Measurements from ENCODE around the gene EHD1. TPM values are rescaled to one million over a fixed set of nuclear protein-coding genes. Genes with fewer than 3 reads are reported as not detected.

Gene EHD1
- total RNA-seq, 2 experiments from 2014 or later, result 101 to 153 TPM

DNA sequence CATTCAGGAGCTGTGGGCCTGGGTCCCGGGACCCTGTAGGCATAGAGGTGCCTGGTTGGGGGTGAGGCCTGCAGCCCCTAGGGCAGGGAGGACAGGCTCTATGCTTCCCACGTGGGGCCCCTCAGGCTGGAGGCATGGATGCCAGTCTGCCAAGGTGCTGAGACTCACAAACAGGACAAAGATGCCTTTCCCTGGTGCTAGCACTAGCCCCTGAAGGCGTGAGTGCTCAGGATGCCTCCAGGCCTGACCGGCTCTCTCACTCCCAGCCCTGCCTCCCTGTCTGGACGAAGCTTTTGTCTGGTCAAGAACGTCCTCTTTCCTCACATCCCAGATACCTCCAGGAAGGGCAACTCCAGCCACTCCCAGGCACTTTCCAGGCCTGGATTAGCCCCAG, 36.1 kb downstream of the EHD1 start:
- no peak overlapping the region for H2AFZ ChIP-seq (ENCODE audit: low read length)
- no peaks in the 10 kb centered on the region for H3K9me3 ChIP-seq (ENCODE audit: low read length)
- CTCF ChIA-PET (ENCODE audit: unreplicated experiment), result no interaction called here
- no peak overlapping the region for H3K4me2 ChIP-seq (ENCODE audit: low read length)
- no TSS peak for BruUV-seq (replicated peaks)
- no peaks in the 10 kb centered on the region for H3K9me2 ChIP-seq (ENCODE audit: insufficient read depth, low read length)
- no peak for TF ChIP-seq EZH2phosphoT487 (IDR thresholded peaks at IDR 0.05; ENCODE audit: borderline replicate concordance, low read depth, low read length)
- TF ChIP-seq, protein P1, sequence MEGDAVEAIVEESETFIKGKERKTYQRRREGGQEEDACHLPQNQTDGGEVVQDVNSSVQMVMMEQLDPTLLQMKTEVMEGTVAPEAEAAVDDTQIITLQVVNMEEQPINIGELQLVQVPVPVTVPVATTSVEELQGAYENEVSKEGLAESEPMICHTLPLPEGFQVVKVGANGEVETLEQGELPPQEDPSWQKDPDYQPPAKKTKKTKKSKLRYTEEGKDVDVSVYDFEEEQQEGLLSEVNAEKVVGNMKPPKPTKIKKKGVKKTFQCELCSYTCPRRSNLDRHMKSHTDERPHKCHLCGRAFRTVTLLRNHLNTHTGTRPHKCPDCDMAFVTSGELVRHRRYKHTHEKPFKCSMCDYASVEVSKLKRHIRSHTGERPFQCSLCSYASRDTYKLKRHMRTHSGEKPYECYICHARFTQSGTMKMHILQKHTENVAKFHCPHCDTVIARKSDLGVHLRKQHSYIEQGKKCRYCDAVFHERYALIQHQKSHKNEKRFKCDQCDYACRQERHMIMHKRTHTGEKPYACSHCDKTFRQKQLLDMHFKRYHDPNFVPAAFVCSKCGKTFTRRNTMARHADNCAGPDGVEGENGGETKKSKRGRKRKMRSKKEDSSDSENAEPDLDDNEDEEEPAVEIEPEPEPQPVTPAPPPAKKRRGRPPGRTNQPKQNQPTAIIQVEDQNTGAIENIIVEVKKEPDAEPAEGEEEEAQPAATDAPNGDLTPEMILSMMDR (conservative IDR thresholded peaks at IDR 0.05; ENCODE audit: low read length), result no peak
- no peak overlapping the region for H3K27ac ChIP-seq (ENCODE audit: low read depth, low read length, poor library complexity, severe bottlenecking)
- POLR2A ChIA-PET, result no interaction called here
- DNase-seq (ENCODE audit: low spot score), result no peak
- H3K4me1 ChIP-seq (ENCODE audit: insufficient read depth, low read length, poor library complexity, severe bottlenecking), result peaks cover 25% of the 10 kb centered on the region
- H3K79me2 ChIP-seq (ENCODE audit: insufficient read depth, low read depth, low read length), result no peaks in the 10 kb centered on the region
- no peak overlapping the region for H3K4me3 ChIP-seq (ENCODE audit: low read depth, low read length, poor library complexity, severe bottlenecking)
- intact Hi-C loops (cut with micrococcal nuclease; ENCODE audit: unreplicated experiment), result loop anchor here (10.0 kb wide), 2 partner anchors 242 to 472 kb away; partner anchors contain the start of genes CDC42EP2, CDCA5 and ZFPL1
- H4K20me1 ChIP-seq (ENCODE audit: insufficient read depth, low read length), result no peaks in the 10 kb centered on the region
- H3K36me3 ChIP-seq (ENCODE audit: insufficient read depth, low read length), result no peaks in the 10 kb centered on the region

DNA sequence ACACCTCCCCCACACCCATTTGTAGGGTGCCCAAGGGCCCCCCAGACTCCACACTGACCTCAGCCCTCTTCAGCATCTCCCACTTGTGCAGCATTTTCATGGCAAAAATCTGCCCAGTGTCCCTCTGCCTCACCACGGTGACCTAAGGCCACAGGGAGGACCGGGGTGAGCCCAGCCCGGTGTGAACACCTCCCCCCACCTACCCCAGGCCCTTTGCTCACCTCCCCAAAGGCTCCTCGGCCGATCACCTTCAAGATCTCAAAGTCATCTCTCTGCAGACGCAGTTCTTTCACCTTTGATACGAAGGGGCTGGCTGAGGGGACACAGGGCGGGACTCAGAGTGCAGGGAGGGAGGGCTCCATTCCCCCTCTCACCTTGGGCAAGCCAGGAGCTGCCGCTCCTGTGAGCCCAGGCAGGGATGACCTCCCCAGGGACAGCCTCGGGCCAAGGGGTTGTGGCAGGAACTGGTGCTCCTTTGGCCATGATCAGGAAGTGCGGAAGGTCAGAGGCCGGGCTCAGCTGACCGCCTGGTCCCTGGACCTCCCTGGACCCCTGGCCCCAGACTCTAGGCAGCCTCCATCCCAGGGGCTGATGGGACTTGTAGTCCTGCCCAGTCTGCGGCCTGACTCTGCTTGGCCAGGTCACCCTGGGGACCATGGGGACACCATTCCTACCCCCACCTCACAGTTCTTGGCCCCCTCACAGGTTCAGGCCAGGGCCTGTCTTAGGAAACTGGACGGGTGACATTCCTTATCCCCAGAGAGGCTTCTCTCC, 36.6 kb downstream of the EHD1 start:
- Histone ChIP-seq H4K20me1 (ENCODE audit: insufficient read depth, low read length) (no peaks in the 10 kb centered on the region), H3K4me3 (ENCODE audit: low read depth, low read length, poor library complexity, severe bottlenecking) (no peak overlapping the region), H3K9me3 (ENCODE audit: low read length) (no peaks in the 10 kb centered on the region), H3K4me2 (ENCODE audit: low read length) (no peak overlapping the region), H3K27ac (ENCODE audit: low read depth, low read length, poor library complexity, severe bottlenecking) (no peak overlapping the region), H3K36me3 (ENCODE audit: insufficient read depth, low read length) (no peaks in the 10 kb centered on the region), H3K9me2 (ENCODE audit: insufficient read depth, low read length) (no peaks in the 10 kb centered on the region), H3K79me2 (ENCODE audit: insufficient read depth, low read depth, low read length) (no peaks in the 10 kb centered on the region), H3K4me1 (ENCODE audit: insufficient read depth, low read length, poor library complexity, severe bottlenecking) (peaks cover 20% of the 10 kb centered on the region), H2AFZ (ENCODE audit: low read length) (no peak overlapping the region)
- TF ChIP-seq, protein P1 (conservative IDR thresholded peaks at IDR 0.05; ENCODE audit: low read length), result no peak
- TF ChIP-seq EZH2phosphoT487 (IDR thresholded peaks at IDR 0.05; ENCODE audit: borderline replicate concordance, low read depth, low read length), result no peak
- ChIA-PET POLR2A (no interaction called here), CTCF (ENCODE audit: unreplicated experiment) (no interaction called here)
- intact Hi-C loops (cut with micrococcal nuclease; ENCODE audit: unreplicated experiment), result loop anchor here (10.0 kb wide), 2 partner anchors 243 to 473 kb away; partner anchors contain the start of genes CDC42EP2, CDCA5 and ZFPL1
- no peak for DNase-seq (ENCODE audit: low spot score)
- no TSS peak for BruUV-seq (replicated peaks)

All from OCI-LY7 (cell line).